Lung (tissue), 12 donors: ENCODE results near the gene CKLF. TPM values are rescaled to one million over a fixed set of nuclear protein-coding genes. Genes with fewer than 3 reads are reported as not detected.

Experiments
- ATAC-seq: fragments of 200-7000 bp; cut with Tn5 transposase; one replicate; pipeline ENCODE4 v1.9.1; 2020; ENCODE audit warnings: moderate number of reproducible peaks; ENCODE audit not compliant: insufficient read depth, low FRiP score
- DNase-seq, 3 donors: peaks; one replicate each; pipeline ENCODE4 v3.0.0-alpha.2; 2013 to 2017
- H3K27ac ChIP-seq, 2 donors: one replicate each; pipeline ENCODE4 v1.5.1; 2013; ENCODE audit warnings: mild to moderate bottlenecking in 2 of 2, moderate library complexity in 2 of 2, control low read depth in 1 of 2, inconsistent platforms in 1 of 2, low read depth in 1 of 2, low read length in 1 of 2
- H3K27me3 ChIP-seq, 3 donors: one replicate each; pipeline ENCODE4 v1.5.1; 2013; ENCODE audit warnings: low read length in 2 of 3; ENCODE audit not compliant: control insufficient read depth in 3 of 3, insufficient read depth in 3 of 3
- H3K36me3 ChIP-seq, 4 donors: one replicate each; pipeline ENCODE4 v1.5.1; 2013; ENCODE audit warnings: low read length in 4 of 4, mild to moderate bottlenecking in 1 of 4, moderate library complexity in 1 of 4; ENCODE audit not compliant: control insufficient read depth in 4 of 4, insufficient read depth in 4 of 4
- H3K4me1 ChIP-seq, 5 donors: one replicate each; pipeline ENCODE4 v1.5.1; 2013; ENCODE audit warnings: low read length in 5 of 5, mild to moderate bottlenecking in 2 of 5, moderate library complexity in 1 of 5; ENCODE audit not compliant: control insufficient read depth in 5 of 5, insufficient read depth in 5 of 5
- H3K4me3 ChIP-seq: one replicate; pipeline ENCODE4 v1.5.1; 2013; ENCODE audit warnings: mild to moderate bottlenecking, control low read depth, moderate library complexity
- H3K9ac ChIP-seq, 2 donors: one replicate each; pipeline ENCODE4 v1.5.1; 2013; ENCODE audit warnings: low read length in 2 of 2, control low read depth in 1 of 2; ENCODE audit not compliant: insufficient read depth in 1 of 2
- H3K9me3 ChIP-seq, 4 donors: one replicate each; pipeline ENCODE4 v1.5.1; 2013; ENCODE audit warnings: low read length in 3 of 4, mild to moderate bottlenecking in 1 of 4, moderate library complexity in 1 of 4; ENCODE audit not compliant: control insufficient read depth in 4 of 4, insufficient read depth in 3 of 4
- WGBS, 2 donors: extraction: QIAGEN DNeasy Blood & Tissue Kit; methylation state at CpG; one replicate each; pipeline ENCODE4 v1.1.7; 2013; 5-methylcytosine and 5-hydroxymethylcytosine counted together
- polyA plus RNA-seq, 2 donors: library from polyadenylated mRNA; stranded (reverse); fragments of 200-250 nt; gene quantifications; one replicate each; pipeline ENCODE4 v1.2.1, GENCODE V29; 2013
- total RNA-seq, 2 donors: library from RNA; depleted of rRNA in 1 of 2; stranded (reverse); fragments of >200 nt in 1 of 2; gene quantifications; one replicate each; pipeline ENCODE4 v1.2.1, GENCODE V29; 2014 to 2021
- TF ChIP-seq, protein P1 (sequence below): IDR thresholded peaks from 2 replicates; pipeline ENCODE4 v1.5.1; 2012; ENCODE audit warnings: mild to moderate bottlenecking; ENCODE audit errors: control extremely low read depth, extremely low read depth
- donor health status: control.
- donor health status: control.
- donor health status: Bipolar disorder and iron deficiency.
- donor health status: healthy.
- donor health status: DM: yes; HTN: yes; CAD: no.

CKLF gene
- total and polyA plus RNA-seq, 4 donors, result 43.1 to 133 (median 46.2) TPM

GRCh38 chr16:66548868-66549267 lies 3.5 kb upstream of the CKLF start:
- H3K4me1 ChIP-seq, result peaks cover 5 to 43% (median 15%) of the 10 kb centered on the region in 5 donors
- no peak for ATAC-seq
- peak overlapping the region; percentile 74 for H3K4me3 ChIP-seq
- WGBS, 2 donors, result 73 to 77% methylated on average over 9 of the region's 9 CpGs
- peaks cover 0 to 5% (median 2%) of the 10 kb centered on the region in 4 donors for H3K36me3 ChIP-seq
- TF ChIP-seq, protein P1, sequence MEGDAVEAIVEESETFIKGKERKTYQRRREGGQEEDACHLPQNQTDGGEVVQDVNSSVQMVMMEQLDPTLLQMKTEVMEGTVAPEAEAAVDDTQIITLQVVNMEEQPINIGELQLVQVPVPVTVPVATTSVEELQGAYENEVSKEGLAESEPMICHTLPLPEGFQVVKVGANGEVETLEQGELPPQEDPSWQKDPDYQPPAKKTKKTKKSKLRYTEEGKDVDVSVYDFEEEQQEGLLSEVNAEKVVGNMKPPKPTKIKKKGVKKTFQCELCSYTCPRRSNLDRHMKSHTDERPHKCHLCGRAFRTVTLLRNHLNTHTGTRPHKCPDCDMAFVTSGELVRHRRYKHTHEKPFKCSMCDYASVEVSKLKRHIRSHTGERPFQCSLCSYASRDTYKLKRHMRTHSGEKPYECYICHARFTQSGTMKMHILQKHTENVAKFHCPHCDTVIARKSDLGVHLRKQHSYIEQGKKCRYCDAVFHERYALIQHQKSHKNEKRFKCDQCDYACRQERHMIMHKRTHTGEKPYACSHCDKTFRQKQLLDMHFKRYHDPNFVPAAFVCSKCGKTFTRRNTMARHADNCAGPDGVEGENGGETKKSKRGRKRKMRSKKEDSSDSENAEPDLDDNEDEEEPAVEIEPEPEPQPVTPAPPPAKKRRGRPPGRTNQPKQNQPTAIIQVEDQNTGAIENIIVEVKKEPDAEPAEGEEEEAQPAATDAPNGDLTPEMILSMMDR, result no peak
- no peaks in the 10 kb centered on the region for H3K9me3 ChIP-seq
- no peaks in the 10 kb centered on the region for H3K27me3 ChIP-seq
- peak overlapping the region; percentile 82 to 96 for H3K9ac ChIP-seq
- DNase-seq, result no peak
- peak overlapping the region; percentile 96 to 99 for H3K27ac ChIP-seq

- Histone ChIP-seq H3K27ac (peak within 1 kb of the TSS; percentile 96 to 99), H3K36me3 (peaks cover 0 to 5% (median 1%) of the 10 kb centered on the region in 4 donors), H3K9ac (peak within 1 kb of the TSS; percentile 92 to 96), H3K4me1 (peaks cover 5 to 50% (median 15%) of the 10 kb centered on the region in 5 donors), H3K27me3 (no peaks in the 10 kb centered on the region), H3K9me3 (no peaks in the 10 kb centered on the region), H3K4me3 (peak within 1 kb of the TSS; percentile 74)
- TF ChIP-seq, protein P1, result no peak
- peak; percentile 70 for ATAC-seq
- DNase-seq, result peak; percentile 87 to 90 (median 88)
- 4 to 5% methylated on average over 66 to 80 of the region's 80 CpGs for WGBS, 2 donors
Observed at GRCh38 chr16:66549284-66550131, 2.9 kb upstream of the CKLF start, which contains the start of gene TK2. Gene TK2 (minus strand): TSS chr16:66550122. CDS start chr16:66550061, 61 bp downstream.

- H3K4me1 ChIP-seq, result peaks cover 5 to 52% (median 15%) of the 10 kb centered on the region in 5 donors
- no peak overlapping the region for H3K9ac ChIP-seq
- ATAC-seq (no peak), DNase-seq (peak; percentile 40 to 55 (median 54))
- TF ChIP-seq, protein P1, result no peak
- H3K9me3 ChIP-seq, result no peaks in the 10 kb centered on the region
- H3K4me3 ChIP-seq, result no peak overlapping the region
- peaks cover 0 to 3% (median 1%) of the 10 kb centered on the region in 4 donors for H3K36me3 ChIP-seq
- no peaks in the 10 kb centered on the region for H3K27me3 ChIP-seq
- peak overlapping the region in 1 of 2 donors; percentile 98 for H3K27ac ChIP-seq
- WGBS, 2 donors, result 20 to 26% methylated on average over 6 of the region's 6 CpGs
Observed at GRCh38 chr16:66551348-66551759, 1.0 kb upstream of the CKLF start.
